ENCODE data around the gene FAM120A. TPM values are rescaled to one million over a fixed set of nuclear protein-coding genes. Genes with fewer than 3 reads are reported as not detected.

Gene FAM120A
- total and polyA plus RNA-seq, 9 of the 15 experiments (the other 6 are each of a cell fraction or from before 2014, with no cell fraction given): 8.7 to 71.0 (median 42.2) TPM

- Histone ChIP-seq H2AFZ (ENCODE audit: low read depth, low read length) (no peak overlapping the region), H3K9me1 (ENCODE audit: control insufficient read depth, insufficient read depth, low read length) (no peaks in the 10 kb centered on the region), H3K9me3 (replicated peaks; ENCODE audit: control insufficient read depth, insufficient read depth, low read depth, low read length) (no peaks in the 10 kb centered on the region), H3K36me3 (ENCODE audit: control insufficient read depth, insufficient read depth, low read length) (no peaks in the 10 kb centered on the region), H4K20me1 (replicated peaks; ENCODE audit: control insufficient read depth, insufficient read depth, low read length) (peaks cover 17% of the 10 kb centered on the region; the same call in 1 of the 2 replicates), H3K27ac (ENCODE audit: extremely low read depth, low read depth, low read length) (no peak overlapping the region), H3K4me2 (ENCODE audit: insufficient read depth, low read length) (no peak overlapping the region), H3K79me2 (ENCODE audit: control insufficient read depth, insufficient read depth, low read length) (peaks cover 7% of the 10 kb centered on the region; the same call in 2 of the 3 replicates), H3K4me3 (no peak overlapping the region), H3K27me3 (ENCODE audit: control insufficient read depth in 2 of 2, insufficient read depth in 2 of 2, low read length in 2 of 2) (no peaks in the 10 kb centered on the region), H3K9ac (ENCODE audit: insufficient read depth in 1 of 2, low read depth in 2 of 2, low read length in 2 of 2) (no peak overlapping the region), H3K4me1 (replicated peaks in 1 of 2; ENCODE audit: control insufficient read depth in 2 of 2, insufficient read depth in 2 of 2, low read length in 2 of 2) (peaks cover 11 to 14% of the 10 kb centered on the region in 2 experiments; a peak in 4 of 5 replicates)
- intact Hi-C loops (cut with micrococcal nuclease) (no loop called here), in situ Hi-C loops (cut with MboI) (no loop called here)
- ChIA-PET CTCF (ENCODE audit: low intra/inter-chr PET ratio) (no interaction called here), POLR2A (no interaction called here)
- no peak for TF ChIP-seq PRDM10 (IDR thresholded peaks at IDR 0.05; ENCODE audit: partially characterized antibody)
- no peak for TF ChIP-seq MITF (IDR thresholded peaks at IDR 0.05)
- no peak for TF ChIP-seq KLF13 (tag; IDR thresholded peaks at IDR 0.05; ENCODE audit: borderline replicate concordance, low read depth)
- no peak for TF ChIP-seq RBM14 (IDR thresholded peaks at IDR 0.05; ENCODE audit: borderline replicate concordance, insufficient read depth, low read depth, low read length)
- no peak for TF ChIP-seq HDGF (IDR thresholded peaks at IDR 0.05)
- TF ChIP-seq ZBTB49 (CRISPR knock-in tag; IDR thresholded peaks at IDR 0.05; ENCODE audit: borderline replicate concordance): no peak
- no peak for TF ChIP-seq SIRT6 (IDR thresholded peaks at IDR 0.05; ENCODE audit: low read depth, low read length)
- FAIRE-seq (no peak), DNase-seq (ENCODE audit: extremely low read depth in 1 of 4, low spot score in 3 of 4) (no peak), ATAC-seq (no peak)
- BruUV-seq (replicated peaks): no TSS peak
- 62% methylated on average over 4 of the region's 4 CpGs for WGBS (ENCODE audit: insufficient coverage, low coverage, missing lambda C conversion rate)
Observed at GRCh38 chr9:93601063-93601462, 149.6 kb downstream of the FAM120A start.
